Muscle layer of duodenum (tissue), 2 donors: ENCODE data around the gene U2AF1.
"Not testable (repeated sequence)": the region's sequence is repeated elsewhere in the genome, so short reads cannot be mapped to it uniquely, and the experiment has no call there.

ENCODE experiments used
- H3K27ac ChIP-seq: one replicate; pipeline ENCODE4 v1.7.0; 2013; ENCODE audit warnings: mild to moderate bottlenecking, low read length
- H3K27me3 ChIP-seq: one replicate; pipeline ENCODE4 v1.7.0; 2013; ENCODE audit warnings: low read depth, mild to moderate bottlenecking, control low read depth, low read length
- H3K36me3 ChIP-seq, 2 donors: one replicate each; pipeline ENCODE4 v1.7.0; 2013; ENCODE audit warnings: low read length in 2 of 2, control low read depth in 1 of 2, mild to moderate bottlenecking in 1 of 2; ENCODE audit not compliant: insufficient read depth in 2 of 2, control insufficient read depth in 1 of 2
- H3K4me1 ChIP-seq, 2 donors: one replicate each; pipeline ENCODE4 v1.7.0; 2013; ENCODE audit warnings: low read length in 2 of 2, mild to moderate bottlenecking in 2 of 2, control low read depth in 1 of 2, moderate library complexity in 1 of 2; ENCODE audit not compliant: insufficient read depth in 2 of 2, control insufficient read depth in 1 of 2
- H3K4me3 ChIP-seq, 2 donors: one replicate each; pipeline ENCODE4 v1.7.0; 2013; ENCODE audit warnings: low read length in 2 of 2, low read depth in 1 of 2, mild to moderate bottlenecking in 1 of 2
- H3K9me3 ChIP-seq, 2 donors: one replicate each; pipeline ENCODE4 v1.7.0; 2013; ENCODE audit warnings: low read length in 2 of 2, control low read depth in 1 of 2, mild to moderate bottlenecking in 1 of 2; ENCODE audit not compliant: control insufficient read depth in 1 of 2
- donor health status: healthy.

The U2AF1 gene

DNA sequence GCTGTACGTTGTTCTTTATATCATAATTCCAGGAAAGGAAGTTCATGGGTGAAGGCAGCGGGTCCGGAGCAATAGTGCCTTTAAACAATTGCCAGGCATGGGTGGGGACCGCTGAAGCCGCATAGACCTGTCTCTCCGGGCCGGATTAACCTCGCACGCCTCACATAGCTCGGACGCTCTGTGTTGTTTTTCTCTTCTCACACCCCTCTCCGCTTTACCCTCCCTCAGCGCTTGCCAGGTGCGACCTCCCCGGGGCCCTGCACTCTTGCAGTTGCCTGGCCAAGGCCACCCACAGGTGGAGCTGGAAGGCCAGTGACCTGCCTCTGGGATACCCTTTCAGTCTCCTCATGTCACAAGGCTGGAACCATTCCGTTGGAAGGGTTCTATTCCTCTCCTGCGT lies 807 bp upstream of the U2AF1 start:
- H3K27me3 ChIP-seq, H3K36me3 ChIP-seq, H3K9me3 ChIP-seq, H3K4me3 ChIP-seq, H3K4me1 ChIP-seq, H3K27ac ChIP-seq: not testable (repeated sequence)

DNA sequence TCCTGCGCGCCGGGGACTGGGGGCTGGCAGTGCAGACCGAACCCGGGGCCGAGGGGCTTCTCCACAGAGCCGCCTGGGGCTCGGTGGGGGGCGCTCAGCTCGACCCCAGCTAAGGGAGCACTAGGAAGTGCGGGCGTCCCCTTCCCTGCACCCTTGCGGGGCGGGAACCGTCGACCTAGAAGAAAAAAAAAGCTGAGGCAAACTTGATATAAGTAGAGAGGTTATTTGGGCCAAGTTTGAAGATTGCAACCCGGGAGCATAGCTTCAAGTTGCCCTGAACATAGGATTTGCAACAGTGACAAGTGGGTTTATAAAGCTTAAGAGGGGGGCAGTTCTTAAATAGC lies 396 bp upstream of the U2AF1 start:
- not testable (repeated sequence) for H3K36me3 ChIP-seq, H3K27ac ChIP-seq, H3K4me3 ChIP-seq, H3K27me3 ChIP-seq, H3K9me3 ChIP-seq, H3K4me1 ChIP-seq

DNA sequence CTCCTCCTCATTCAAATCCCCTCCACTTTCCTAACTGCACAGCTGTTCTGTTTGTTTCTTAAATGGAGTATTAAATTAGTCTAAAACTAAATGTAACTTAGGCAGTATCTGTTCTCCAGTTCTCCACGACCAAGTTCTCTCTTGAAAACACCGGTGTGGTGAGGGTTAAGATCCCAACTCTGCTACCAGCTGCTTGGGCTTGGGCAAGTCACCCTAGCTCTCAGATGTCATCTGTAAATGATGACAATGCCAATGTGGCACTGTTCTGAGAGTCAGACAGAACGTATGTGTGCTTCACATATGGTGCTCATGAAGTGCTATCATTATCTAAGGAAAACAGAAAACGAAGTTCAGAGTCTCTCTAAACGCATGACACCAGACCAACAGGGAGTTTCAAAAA lies 2.7 kb downstream of the U2AF1 start:
- H3K27ac ChIP-seq, H3K9me3 ChIP-seq, H3K4me3 ChIP-seq, H3K36me3 ChIP-seq, H3K4me1 ChIP-seq, H3K27me3 ChIP-seq: not testable (repeated sequence)

DNA sequence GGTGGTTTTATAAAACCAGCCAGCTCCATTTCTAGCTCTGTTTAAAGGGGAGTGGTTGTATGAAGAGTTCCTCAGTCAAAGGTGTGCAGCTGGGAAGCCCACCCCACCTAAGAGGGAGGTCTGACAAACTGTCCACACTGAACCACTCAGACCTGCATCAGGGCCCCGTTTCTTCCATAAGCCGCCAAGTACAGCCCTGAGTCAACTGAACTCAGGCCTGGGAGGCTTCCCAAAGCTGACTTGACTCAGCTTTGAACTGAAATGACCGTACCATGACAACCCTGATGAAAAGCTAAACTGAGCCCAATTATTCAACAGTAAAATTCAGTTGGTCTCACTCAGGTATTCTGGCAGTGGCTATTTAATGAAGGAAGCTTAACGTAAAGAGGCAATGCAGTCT lies 5.1 kb downstream of the U2AF1 start:
- H3K9me3 ChIP-seq, H3K4me1 ChIP-seq: not testable (repeated sequence)

DNA sequence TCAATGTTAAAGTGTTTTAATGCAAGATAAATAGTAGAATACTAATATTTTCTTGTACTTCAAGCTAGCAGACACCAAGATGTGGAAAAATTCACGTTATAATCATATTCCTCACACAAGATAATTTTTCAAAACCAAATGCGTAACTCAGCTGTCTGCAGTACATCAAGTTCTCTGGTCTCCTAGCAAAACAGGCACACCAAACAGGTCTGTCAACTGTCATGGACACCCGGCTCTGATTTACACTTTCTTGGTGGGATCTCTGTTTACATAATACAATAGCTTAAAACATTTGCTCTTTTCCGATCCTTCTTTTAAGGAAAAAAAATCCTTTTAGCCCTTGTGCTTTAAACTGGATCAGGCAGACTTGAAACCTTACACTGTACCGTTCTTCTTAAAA lies 5.7 kb downstream of the U2AF1 start:
- not testable (repeated sequence) for H3K27me3 ChIP-seq, H3K4me1 ChIP-seq, H3K27ac ChIP-seq, H3K4me3 ChIP-seq, H3K9me3 ChIP-seq, H3K36me3 ChIP-seq

More for the DNA sequence above, 5.1 kb downstream of the U2AF1 start:
- H3K36me3 ChIP-seq, H3K27me3 ChIP-seq, H3K27ac ChIP-seq, H3K4me3 ChIP-seq: not testable (repeated sequence)

DNA sequence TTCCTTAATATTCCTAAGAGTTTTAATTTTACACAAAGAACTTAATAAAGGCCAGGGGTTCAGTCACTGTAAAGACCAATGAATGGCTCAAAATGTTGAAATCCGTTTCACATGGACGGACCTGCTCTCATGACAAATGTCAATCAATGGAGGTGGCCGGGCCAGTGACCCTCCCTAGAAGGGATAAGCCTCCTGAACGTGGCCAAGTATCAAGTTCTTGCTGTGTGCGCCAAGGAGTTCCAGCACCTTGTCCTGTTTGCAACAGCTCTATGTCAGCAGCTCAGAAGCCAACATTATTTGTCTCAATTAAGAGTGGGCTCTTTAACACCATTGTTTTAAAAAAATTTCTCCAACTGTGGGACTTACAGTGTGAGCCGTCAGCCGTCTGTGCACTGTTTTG lies 6.4 kb downstream of the U2AF1 start:
- H3K9me3 ChIP-seq, H3K27ac ChIP-seq, H3K4me3 ChIP-seq, H3K4me1 ChIP-seq, H3K36me3 ChIP-seq, H3K27me3 ChIP-seq: not testable (repeated sequence)

DNA sequence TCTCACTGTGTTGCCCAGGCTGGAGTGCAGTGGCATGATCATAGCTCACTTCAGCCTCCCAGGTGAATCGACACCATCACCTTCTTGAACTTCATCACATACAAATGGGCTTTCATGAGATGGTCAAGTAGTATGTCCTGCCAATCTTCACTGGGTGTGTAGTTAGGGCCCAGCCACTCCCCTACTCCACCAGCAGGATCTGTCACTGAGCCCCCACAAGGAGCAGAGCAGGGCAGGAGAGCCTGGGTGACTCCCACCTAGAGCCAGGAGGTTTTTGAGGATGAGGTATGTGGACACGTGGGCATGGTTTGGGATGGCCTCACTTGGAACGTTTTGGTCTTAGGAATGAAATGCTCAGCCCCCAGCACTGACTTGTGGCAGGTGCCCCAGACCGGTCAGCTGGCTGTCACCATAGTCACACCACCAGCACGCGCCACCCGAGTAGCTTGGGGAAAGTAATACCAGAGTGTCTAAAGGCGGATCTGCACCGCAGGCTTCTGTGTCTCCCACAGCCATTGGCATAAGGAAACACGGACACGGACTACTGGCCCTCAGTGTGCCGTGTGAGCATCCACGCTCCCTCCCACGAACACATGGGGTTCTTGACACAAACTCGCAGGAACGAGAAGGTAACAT lies 15.3 kb downstream of the U2AF1 start:
- not testable (repeated sequence) for H3K36me3 ChIP-seq, H3K27ac ChIP-seq, H3K27me3 ChIP-seq, H3K9me3 ChIP-seq, H3K4me3 ChIP-seq, H3K4me1 ChIP-seq

DNA sequence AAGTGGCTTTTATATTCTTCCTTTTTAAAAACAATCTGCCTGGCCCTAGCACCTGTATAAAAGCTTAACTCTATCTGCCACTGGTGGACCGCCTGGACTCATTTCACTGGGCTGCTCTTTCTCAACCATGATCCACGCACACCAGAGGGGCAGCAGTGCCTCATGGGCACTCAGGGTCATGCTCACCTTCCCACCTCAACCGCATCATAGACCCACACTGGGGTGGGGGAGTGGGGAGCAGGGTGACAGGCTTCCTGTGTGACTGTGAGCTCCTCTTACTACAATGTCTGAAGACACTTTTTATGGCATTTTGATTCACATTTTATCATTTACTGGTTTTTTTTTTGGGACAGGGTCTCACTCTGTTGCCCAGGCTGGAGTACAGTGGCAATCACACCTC lies 16.4 kb downstream of the U2AF1 start:
- not testable (repeated sequence) for H3K4me3 ChIP-seq, H3K9me3 ChIP-seq, H3K36me3 ChIP-seq, H3K27me3 ChIP-seq, H3K27ac ChIP-seq, H3K4me1 ChIP-seq

DNA sequence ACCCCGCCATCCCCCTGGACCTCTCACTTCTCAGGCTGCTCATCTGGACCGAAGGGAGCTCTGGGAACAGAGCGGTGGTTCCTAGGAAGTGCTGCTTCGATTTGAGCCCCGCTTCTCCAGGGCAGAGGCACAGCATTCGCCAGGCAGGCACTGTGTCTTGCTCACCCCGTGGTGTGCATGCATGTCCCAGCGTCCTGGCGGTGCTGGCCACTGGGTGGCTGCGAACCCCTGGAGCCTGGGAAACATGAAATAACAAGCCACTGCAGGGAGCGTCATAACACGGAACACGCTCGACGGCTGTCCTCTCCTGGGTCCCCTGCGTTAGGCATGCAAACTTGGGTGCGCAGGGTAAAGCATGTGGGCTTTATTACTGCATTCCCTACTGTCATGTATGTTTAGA lies 17.9 kb downstream of the U2AF1 start:
- not testable (repeated sequence) for H3K27me3 ChIP-seq, H3K4me3 ChIP-seq, H3K9me3 ChIP-seq, H3K4me1 ChIP-seq, H3K27ac ChIP-seq, H3K36me3 ChIP-seq

DNA sequence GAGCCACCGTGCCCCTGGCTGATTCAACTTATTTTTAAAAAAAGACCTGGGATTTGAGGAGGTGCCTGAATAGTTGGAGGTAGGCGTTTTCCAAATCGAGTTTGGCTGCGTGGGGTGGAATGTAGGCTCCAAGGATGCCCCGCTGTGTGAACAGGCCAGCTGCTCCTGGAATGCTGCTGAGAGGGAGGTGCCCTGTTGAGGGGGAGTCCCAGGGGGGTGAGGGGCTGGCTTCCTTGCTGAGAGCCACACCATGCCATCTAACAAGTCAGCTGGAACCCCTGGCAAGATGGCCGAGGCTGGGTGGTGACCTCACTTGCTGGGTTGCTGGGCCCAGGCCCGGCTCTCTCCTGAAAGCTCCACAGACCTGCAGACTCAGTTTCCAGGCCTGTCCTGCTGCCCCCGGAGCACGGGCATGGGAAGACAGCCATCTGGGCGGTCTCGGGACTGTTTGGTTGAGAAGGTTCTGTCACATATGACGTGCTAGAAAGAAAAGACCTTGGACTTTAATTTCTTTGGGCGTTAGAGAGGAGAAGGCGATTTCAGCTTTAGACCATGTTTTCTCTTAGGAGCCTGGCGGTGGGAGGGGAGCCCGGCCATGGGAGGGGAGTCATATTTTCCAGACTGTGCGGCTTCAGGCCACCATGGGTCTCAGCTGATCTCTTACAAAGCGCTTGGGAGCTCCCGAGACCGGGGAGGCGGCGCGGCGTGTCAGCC lies 24.6 kb downstream of the U2AF1 start:
- not testable (repeated sequence) for H3K27ac ChIP-seq, H3K4me1 ChIP-seq, H3K36me3 ChIP-seq, H3K4me3 ChIP-seq, H3K27me3 ChIP-seq, H3K9me3 ChIP-seq

DNA sequence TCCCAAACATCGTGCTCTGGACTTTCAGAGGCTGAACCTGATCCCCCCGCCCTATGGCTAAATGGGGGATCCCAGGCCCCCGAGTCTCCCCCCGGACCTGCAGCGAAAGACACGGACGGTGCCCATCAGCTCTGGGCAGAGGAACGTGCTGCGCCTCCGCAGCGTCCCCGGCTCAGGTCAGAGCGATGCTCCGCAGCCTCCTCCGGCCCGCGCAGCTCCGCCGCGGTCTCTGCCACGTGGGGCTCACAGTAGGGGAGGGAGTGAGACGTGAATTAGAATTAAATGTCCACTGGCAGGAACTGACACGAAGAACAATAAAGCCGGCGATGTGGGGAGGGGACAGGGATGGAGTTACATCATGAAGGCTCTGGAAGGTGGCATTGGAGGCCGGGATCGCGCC lies 30.7 kb downstream of the U2AF1 start:
- not testable (repeated sequence) for H3K36me3 ChIP-seq, H3K4me3 ChIP-seq, H3K27ac ChIP-seq

DNA sequence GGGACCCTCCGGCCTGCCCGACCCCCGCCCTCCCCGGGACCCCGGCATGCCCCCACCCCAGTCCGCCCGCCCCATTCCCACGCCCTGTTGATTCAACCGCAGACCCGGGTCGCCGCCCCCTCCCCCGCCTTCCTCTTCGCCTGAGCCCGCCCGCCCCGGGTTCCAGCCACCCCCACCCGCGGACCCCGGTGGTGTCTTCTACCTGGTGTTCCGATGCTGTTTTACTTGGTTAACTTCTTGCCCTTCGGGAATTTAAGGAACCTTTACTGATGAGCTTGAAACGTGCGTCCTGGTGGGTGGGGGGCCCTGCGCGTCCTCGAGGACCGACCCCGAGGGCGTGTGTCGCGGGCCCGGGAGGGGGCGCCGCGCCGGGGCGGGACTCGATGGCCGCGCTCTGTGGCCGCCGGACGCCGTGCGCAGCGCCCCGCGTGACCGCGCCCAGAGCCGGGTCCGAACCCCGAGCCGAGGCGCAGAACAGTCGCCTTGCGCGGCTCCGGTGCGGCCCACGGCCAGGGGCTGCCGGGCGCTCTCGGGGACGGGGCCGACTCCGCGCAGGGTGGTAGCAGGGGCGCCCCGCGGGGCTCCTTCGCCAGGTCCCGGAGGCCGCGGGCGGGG lies 31.2 kb downstream of the U2AF1 start:
- not testable (repeated sequence) for H3K9me3 ChIP-seq, H3K4me1 ChIP-seq, H3K4me3 ChIP-seq, H3K36me3 ChIP-seq, H3K27ac ChIP-seq, H3K27me3 ChIP-seq

More for the DNA sequence above, 30.7 kb downstream of the U2AF1 start:
- H3K9me3 ChIP-seq, H3K4me1 ChIP-seq, H3K27me3 ChIP-seq: not testable (repeated sequence)
